OCI-LY1 (cell line): ENCODE data around the gene PPP2R5C.

Source experiments
- CTCF ChIP-seq: fragments of 200-600 bp; sonication (generic), shearing (Covaris generic); IDR thresholded peaks from 2 replicates; pipeline ENCODE4 v1.5.1; 2017; ENCODE audit warnings: mild to moderate bottlenecking, antibody characterized with exemption, low read length, moderate library complexity, mixed read lengths
- EZH2 ChIP-seq: fragments of 200-600 bp; sonication (generic), shearing (Covaris generic); IDR thresholded peaks from 2 replicates; pipeline ENCODE4 v1.8.0; 2017; ENCODE audit warnings: borderline replicate concordance, mixed run types, mild to moderate bottlenecking, antibody characterized with exemption, low read length, moderate library complexity, mixed read lengths

GRCh38 chr14:101970830-101971400, 209.4 kb downstream of the PPP2R5C start:
- TF ChIP-seq EZH2 (no peak), CTCF (no peak)
